DMS153 (cell line): ENCODE measurements around the gene SAXO2.
"Not testable (repeated sequence)": the region's sequence is repeated elsewhere in the genome, so short reads cannot be mapped to it uniquely, and the experiment has no call there.

Source experiments
- DNase-seq: peaks from one replicate; lab custom pipeline; 2025; lab: John Stamatoyannopoulos, UW

The SAXO2 gene

DNA sequence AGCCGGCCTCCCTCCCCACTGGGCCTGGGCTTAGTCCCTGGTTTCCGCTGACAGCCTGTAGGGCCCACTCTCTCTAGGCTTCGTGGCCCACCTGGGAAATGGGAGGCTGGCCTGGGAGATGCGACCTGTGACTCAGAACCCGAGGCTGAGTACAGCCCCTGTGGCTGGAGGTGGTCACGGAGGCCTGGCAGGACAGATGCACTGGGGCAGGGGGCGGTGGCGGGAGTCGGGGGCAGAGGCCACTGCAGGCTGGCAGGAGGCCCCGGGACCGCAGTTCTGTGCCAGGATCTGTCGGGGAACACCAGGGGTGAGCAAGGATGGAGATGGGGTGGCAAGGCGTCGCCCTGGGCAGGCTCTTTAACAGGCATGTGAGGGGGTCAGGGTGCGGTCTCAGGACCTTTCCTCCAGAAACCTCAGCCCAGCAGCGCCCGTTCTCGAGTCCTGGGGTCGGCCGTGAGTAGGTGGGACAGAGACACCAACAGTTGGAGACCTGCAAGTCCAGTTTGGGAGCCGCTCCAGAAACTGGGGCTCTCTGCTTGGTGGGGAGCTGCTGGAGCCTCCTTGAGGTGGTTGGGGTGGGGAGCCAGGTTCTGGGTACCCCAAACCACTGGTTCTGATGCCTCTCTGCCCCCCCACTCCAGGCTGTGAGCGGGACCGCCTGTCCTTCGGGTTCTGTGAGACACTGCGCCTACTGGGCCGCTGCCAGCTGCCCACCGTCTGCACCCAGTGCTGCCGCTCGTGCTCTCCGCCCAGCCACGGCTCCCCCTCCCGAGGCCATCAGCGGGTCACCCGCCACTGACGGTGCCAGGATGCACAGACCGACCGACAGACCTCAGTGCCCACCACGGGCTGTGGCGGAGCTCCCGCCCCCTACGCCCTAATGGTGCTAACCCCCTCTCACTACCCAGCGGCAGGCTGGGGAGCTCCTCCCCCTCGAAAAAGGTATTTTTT is 71.3 kb downstream of the SAXO2 start:
- DNase-seq: not testable (repeated sequence)
